Measurements from ENCODE around the gene OPN1MW2.
"Not testable (repeated sequence)": the region's sequence is repeated elsewhere in the genome, so short reads cannot be mapped to it uniquely, and the experiment has no call there.

DNA sequence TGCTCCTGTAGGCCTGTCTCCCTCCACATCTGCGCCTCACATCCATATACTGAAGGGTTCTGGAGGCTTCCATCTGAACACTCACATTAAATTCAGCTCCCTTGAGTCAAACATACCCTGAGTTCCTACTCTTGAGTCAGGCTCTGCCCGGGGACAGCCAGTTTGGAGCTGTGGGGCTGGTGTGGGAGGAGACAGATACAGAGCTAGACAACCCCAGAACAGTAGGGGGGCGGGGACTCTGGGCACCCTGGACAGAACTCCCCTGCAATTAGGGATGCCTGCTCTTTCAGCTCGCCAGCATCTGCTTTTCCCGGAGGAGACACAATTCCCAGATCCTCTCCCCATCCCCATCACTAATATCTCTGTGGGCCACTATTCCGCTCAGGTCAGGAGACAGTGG lies 5.7 kb downstream of the OPN1MW2 start:
- not testable (repeated sequence) for TF ChIP-seq EZH2 (IDR thresholded peaks at IDR 0.05; ENCODE audit: low read length, unreplicated experiment)
- TF ChIP-seq, protein P1, sequence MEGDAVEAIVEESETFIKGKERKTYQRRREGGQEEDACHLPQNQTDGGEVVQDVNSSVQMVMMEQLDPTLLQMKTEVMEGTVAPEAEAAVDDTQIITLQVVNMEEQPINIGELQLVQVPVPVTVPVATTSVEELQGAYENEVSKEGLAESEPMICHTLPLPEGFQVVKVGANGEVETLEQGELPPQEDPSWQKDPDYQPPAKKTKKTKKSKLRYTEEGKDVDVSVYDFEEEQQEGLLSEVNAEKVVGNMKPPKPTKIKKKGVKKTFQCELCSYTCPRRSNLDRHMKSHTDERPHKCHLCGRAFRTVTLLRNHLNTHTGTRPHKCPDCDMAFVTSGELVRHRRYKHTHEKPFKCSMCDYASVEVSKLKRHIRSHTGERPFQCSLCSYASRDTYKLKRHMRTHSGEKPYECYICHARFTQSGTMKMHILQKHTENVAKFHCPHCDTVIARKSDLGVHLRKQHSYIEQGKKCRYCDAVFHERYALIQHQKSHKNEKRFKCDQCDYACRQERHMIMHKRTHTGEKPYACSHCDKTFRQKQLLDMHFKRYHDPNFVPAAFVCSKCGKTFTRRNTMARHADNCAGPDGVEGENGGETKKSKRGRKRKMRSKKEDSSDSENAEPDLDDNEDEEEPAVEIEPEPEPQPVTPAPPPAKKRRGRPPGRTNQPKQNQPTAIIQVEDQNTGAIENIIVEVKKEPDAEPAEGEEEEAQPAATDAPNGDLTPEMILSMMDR (conservative IDR thresholded peaks at IDR 0.05; ENCODE audit: low read depth, low read length) = not testable (repeated sequence)
